Stimulated activated CD4-positive, alpha-beta T cell treated with anti-CD3 and anti-CD28 coated beads, TNF-alpha, amount 100 ng/mL, for 4 hours (primary cell): ENCODE results near the gene ERN1.

ENCODE experiments used
- DNase-seq, 3 experiments: peaks; one replicate each; pipeline ENCODE4 v3.0.0-alpha.2; 2020; ENCODE audit warnings: low read depth in 3 of 3

The ERN1 gene

GRCh38 chr17:64084940-64085649 is 44.8 kb downstream of the ERN1 start:
- DNase-seq: no peak

DNA sequence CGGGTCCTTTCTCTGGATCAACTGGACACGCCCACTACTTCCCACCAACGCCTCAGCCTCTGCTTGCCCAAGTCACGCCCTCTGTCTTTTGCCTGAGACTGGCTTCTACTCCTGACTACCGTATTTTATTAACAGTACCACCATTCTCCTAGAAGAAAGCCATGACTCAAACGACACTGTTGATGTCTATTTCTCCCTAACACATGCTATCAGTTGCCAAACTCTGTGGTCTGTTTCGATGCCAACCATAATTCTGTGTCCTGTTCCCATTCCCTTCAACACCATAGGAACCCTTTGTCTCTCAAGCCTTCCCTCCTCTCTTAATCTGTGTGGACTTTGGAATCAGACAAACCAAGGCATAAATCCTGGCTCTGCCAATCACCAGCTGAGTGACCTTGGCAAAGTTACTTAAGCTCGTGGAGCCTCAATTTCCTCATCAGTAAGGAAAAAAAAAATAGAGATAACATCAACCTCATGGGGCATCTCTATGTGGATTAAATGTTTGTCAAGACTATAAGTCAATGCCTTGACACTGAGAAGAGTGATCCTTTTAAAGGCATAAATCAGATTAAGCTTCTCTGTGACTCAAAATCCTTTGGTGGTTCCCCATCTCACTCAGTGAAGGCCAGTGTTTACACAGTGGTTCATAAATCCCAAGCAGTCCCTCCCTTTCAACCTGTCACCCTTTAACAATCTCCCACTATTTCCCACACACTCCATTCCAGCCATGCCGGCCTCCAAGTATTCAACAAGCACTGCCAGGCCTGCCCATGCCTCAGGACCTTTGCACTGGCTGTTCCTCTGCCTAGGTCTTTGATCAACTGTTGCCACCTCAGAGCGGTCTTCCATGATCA is 45.6 kb downstream of the ERN1 start:
- no peak for DNase-seq

DNA sequence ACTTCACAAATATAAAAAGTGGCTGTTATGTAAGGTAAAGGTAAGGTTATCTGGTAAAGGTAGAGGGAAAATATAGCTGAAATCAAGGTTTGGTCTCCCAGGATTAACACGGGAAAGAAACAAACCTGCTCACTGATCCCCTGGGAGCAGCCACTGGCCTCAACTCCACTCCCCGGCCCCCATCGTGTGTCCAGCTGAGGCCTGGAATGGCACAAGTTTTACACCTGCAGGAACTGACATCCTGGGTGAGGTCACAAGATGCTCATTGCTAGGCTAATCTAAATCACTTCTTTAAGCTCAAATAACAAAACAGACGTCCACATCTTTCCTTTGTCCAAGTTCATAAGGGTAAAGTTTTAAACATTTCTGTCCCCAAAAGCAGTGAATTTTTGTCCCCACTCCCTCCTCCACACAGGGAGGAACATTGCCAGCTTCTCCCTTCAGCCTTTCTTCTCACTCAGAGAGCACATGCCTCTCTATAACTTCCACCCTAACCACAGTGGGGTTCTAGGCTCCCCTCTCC is 46.3 kb downstream of the ERN1 start:
- DNase-seq: no peak

GRCh38 chr17:64083093-64083492 is 46.9 kb downstream of the ERN1 start:
- no peak for DNase-seq

GRCh38 chr17:64081802-64082799 is 47.8 kb downstream of the ERN1 start:
- peak in 1 of 3 experiments; percentile 21 for DNase-seq

DNA sequence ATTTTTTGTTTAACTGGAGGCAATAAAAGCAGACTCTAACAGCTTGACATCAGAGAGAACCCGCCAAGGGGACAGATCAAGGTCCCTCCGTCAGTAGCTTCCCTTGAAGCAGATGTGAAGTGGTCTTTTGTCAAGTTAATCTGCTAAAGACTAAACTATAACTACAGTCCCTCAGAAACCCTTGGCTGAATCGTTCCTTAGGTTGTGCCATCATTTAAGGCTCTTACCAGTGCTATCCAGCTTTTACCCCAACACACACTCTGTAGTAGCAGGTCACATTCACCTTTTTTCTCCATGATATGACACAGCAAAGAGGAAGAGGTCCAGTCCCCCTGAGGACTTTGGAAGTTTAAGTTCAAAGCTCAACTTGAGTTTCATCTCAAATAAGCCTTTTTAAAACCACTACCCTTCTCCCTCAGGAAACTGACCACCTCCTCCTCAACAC is 49.7 kb downstream of the ERN1 start:
- DNase-seq: no peak

DNA sequence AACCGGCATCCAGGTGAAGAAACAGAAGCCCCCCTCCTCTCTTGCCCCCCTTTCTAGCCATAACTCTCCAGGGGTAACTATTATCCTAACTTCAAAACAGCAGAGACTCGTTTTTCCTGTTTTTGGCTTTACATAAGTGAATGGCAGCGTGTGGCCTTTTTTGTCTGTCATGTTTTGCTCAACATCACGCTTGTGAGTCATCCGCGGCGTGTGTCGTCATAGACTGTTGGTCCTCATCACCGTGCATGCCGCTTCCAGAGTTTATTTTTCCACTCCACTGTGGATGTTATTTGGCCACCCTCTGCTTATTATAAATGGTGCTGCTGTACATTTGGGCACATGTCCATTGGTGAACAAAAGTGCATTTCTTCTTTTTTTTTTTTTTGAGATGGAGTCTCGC is 52.6 kb downstream of the ERN1 start:
- DNase-seq: no peak

- DNase-seq: no peak
These were observed 54.0 kb downstream of the ERN1 start for GRCh38 chr17:64075913-64076312.

DNA sequence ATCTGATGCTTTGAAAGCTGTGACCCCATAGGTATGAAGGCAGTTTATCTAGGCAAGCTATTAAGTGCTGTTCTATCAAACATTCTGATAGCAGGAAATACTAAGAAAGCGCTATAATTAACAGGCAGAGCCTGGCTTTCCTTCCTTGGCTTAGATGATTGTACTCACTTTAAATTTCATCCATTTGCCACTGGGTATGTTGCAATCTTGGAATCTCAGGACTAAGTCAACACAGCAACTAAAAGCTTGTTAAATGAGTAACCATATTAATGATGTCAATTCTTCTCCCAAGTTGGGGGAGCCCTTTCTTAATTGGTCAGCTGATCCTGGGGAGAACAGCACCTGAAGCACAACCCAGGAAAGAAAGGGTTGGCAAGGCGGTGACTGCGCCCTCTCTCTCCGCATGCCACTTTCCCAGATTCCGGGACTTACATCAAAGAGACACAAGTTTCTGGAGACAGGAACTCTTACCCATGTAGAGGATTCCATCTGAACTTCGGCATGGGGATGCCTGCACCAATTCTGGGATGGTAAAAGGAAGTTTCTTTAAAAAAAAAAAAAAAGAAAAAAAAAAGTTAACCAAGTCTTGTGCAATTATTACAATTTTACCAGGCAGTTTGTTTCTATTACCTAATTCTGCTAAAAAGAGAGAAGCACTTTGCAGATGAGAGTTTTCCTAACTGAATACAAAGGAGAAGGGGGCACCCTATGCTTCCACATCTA is 55.1 kb downstream of the ERN1 start:
- no peak for DNase-seq

DNA sequence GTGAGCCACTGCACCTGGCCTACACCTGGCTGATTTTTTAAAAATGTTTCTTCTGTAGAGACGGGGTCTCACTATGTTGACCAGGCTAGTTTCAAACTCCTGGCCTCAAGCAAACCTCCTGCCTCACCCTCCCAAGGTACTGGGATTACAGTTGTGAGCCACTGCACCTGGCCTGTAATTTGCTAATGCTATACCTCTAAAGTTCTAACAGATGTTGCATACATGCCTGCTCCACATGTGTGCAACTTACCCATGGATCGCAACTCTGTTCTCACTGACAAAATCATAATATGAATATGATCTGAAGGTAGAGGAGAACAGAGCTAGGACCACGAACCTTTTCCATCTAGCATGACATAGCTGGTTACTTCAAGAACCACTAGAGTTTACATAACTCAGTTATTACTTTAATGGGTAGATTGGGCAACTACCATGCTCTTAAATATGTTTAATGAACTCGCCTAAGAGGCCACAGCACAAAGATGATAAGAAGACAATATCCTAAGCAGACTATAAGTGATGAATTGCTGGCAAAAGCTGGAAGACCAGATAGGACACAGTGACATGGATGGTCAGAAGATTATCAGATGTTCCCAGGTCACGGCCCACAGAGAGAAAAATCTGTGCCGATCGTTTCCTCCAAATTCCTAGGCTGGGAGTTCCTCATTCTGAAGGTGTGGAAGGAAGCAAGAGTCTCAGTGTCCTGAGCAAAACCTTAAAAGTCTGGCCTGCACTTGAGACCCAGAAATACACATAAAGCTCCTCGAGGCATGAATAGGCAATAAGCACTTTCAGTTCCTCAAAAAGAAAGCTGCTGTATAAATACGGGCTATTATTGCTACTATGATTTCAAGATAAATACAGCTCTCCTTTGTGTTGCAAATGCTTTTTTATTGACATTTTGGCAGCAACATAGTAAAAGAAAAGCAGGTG is 55.9 kb downstream of the ERN1 start:
- no peak for DNase-seq

DNA sequence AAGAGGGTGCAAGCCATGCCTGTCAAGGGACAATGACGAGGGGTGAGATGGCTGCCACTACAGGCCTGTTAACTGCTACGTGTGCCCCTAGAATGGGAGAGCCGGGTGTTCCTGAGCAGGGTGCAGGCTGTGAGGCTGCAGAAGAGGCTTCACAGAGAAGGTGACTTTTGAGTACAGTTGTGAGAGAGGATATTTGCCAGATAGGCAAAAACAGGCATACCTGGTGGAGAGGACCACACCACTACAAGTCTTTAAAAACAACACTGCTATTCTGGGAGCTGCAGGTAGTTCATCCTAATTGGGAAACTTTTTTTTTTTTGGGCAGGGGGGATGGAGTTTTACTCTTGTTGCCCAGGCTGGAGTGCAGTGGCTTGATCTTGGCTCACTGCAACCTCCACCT is 58.8 kb downstream of the ERN1 start:
- DNase-seq: no peak

- DNase-seq: no peak
These were observed 59.7 kb downstream of the ERN1 start for GRCh38 chr17:64070213-64070612.

DNA sequence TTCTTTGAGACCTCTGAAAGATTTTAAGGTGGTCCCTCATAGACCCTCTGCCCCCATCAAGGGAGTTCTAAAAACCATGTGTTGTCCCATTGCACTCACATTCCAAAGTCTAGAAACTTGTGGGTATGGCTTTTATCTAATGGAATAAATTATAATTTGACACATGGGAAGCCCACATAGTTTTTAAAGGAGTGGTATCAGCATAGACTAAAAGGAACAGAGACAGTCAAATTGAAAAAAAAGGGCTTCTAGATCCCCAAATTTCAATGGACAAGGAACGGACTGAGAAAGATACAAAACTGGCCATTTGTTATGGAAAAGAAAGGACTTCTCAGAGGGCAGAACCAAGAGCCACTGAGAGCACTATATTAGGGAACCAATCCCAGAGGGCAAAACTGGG is 60.8 kb downstream of the ERN1 start:
- no peak for DNase-seq

DNA sequence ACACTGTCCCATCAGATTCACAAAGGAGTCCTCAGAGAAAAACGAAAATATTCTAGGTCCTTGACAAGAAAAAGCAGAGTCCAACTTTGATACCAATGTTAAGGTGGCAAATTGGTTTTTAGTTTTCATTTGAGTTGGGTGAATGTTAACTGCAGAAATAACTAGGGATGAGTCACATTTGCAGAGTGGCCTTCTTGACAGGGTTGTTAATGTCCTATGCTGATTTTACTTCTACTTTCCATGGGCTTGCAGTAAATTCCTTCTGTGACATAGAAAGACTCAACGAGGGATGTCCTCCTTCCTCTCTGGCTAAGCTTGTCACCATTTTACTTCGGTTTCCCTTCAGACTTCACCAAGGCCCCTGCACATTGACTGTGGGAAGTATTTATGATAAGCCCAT is 62.3 kb downstream of the ERN1 start:
- DNase-seq: no peak

GRCh38 chr17:64066716-64067115 is 63.2 kb downstream of the ERN1 start:
- peak in 1 of 3 experiments; percentile 19 for DNase-seq

DNA sequence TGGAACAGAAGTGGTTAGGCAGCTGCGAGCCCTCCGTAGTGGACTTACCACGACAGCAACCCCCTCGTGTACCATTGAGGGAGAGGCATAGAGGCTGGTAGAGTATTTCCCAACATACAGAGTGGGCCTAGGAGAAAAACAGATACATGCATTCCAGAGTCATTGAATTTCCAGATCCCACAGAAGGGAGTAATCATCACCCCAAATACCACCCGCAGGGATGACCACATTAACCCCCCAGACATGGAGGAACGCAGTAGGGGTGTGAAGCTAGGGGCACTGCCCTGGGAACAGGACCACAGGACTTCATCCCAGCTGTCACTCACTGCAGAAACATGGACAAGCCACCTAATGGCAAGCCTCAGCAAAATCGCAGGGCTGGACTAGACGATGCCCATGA is 64.8 kb downstream of the ERN1 start:
- no peak for DNase-seq

- no peak for DNase-seq
These were observed 65.6 kb downstream of the ERN1 start for GRCh38 chr17:64064331-64064730.

- DNase-seq: peak; percentile 21 to 40 (median 28)
These were observed 66.1 kb downstream of the ERN1 start for GRCh38 chr17:64063766-64064224.

DNA sequence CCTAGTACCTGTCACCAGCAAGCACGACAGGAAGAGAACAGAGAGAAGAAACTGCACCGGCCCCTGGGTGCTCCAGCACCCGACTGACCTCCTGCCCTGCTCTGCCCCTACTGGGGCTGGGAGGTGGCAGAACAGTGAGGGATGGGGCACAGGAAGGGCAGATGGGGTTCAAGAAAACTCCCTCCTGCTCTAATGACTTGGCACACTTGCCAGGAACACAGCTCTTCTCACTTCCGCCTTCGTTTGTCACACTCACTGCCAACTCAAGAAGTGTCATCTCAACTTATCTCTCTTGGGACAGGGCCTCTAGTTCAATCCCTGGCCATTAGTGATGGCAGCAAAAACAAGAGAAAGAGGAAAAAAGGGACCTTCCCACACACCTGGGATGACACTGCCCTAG is 66.9 kb downstream of the ERN1 start:
- no peak for DNase-seq
